NCI-H2107 treated with DMSO at 0.1 percent for 48 hours (cell line): ENCODE results near the gene ZNF385A.

Experiments used
- DNase-seq: peaks from one replicate; lab custom pipeline; 2025; ENCODE audit not compliant: unreplicated experiment; lab: John Stamatoyannopoulos, UW

ZNF385A gene

GRCh38 chr12:54375259-54375579 lies 9.3 kb downstream of the ZNF385A start:
- DNase-seq, result no peak

GRCh38 chr12:54374562-54375258 lies 9.8 kb downstream of the ZNF385A start:
- DNase-seq, result no peak

GRCh38 chr12:54373649-54374561 lies 10.6 kb downstream of the ZNF385A start:
- DNase-seq, result no peak

GRCh38 chr12:54372113-54372806 lies 12.3 kb downstream of the ZNF385A start:
- DNase-seq, result peak; percentile 24

- DNase-seq, result no peak
Observed at GRCh38 chr12:54371328-54372112, 13.0 kb downstream of the ZNF385A start.

- DNase-seq, result no peak
Observed at GRCh38 chr12:54370171-54370730, 14.3 kb downstream of the ZNF385A start.

- DNase-seq, result no peak
Observed at GRCh38 chr12:54369597-54370131, 14.9 kb downstream of the ZNF385A start.

- DNase-seq, result peak; percentile 74
Observed at GRCh38 chr12:54368709-54369596, 15.6 kb downstream of the ZNF385A start.

GRCh38 chr12:54368025-54368708 lies 16.4 kb downstream of the ZNF385A start:
- no peak for DNase-seq

GRCh38 chr12:54364413-54364812 lies 20.1 kb downstream of the ZNF385A start, which contains the start of gene GPR84:
Gene GPR84 (minus strand): TSS chr12:54364486. CDS start chr12:54363851, 635 bp downstream.
- DNase-seq, result no peak

GRCh38 chr12:54363618-54364017 lies 20.9 kb downstream of the ZNF385A start:
- DNase-seq, result no peak

GRCh38 chr12:54363047-54363446 lies 21.5 kb downstream of the ZNF385A start:
- DNase-seq, result no peak

GRCh38 chr12:54360717-54361456 lies 23.6 kb downstream of the ZNF385A start:
- peak; percentile 82 for DNase-seq

GRCh38 chr12:54359762-54360351 lies 24.7 kb downstream of the ZNF385A start:
- DNase-seq, result no peak

GRCh38 chr12:54358945-54359761 lies 25.4 kb downstream of the ZNF385A start:
- peak; percentile 99 for DNase-seq

GRCh38 chr12:54358191-54358944 lies 26.2 kb downstream of the ZNF385A start:
- peak; percentile 63 for DNase-seq
